A673 (cell line): ENCODE results near the gene GRIPAP1. TPM values are rescaled to one million over a fixed set of nuclear protein-coding genes. Genes with fewer than 3 reads are reported as not detected.

Experiments
- BruUV-seq: library from RNA; stranded (reverse); fragments of 400-500 nt; replicated peaks from 2 replicates; lab custom pipeline; 2021; lab: Mats Ljungman, UMichigan
- CTCF ChIA-PET: fragments of 300-600 bp; sonication (Branson Sonifier 250); formaldehyde crosslinking; loops from one replicate; lab custom pipeline; 2022; ENCODE audit warnings: antibody characterized with exemption; lab: Charles Lee
- POLR2A ChIA-PET: fragments of 300-600 bp; sonication (Branson Sonifier 250); formaldehyde crosslinking; loops from one replicate; lab custom pipeline; 2022; ENCODE audit warnings: antibody characterized with exemption; ENCODE audit not compliant: low non-redundant PET; lab: Charles Lee
- DNase-seq: peaks from one replicate; pipeline ENCODE4 v3.0.0-alpha.2; 2015; ENCODE audit warnings: low spot score
- H3K27ac ChIP-seq: fragments of 200-600 bp; sonication (generic); 2 replicates; pipeline ENCODE4 v1.5.1; 2016; ENCODE audit warnings: mixed run types, low read depth, mild to moderate bottlenecking, mixed read lengths, antibody characterized with exemption, low read length; ENCODE audit not compliant: poor library complexity, severe bottlenecking
- H3K27me3 ChIP-seq: fragments of 200-600 bp; sonication (generic); replicated peaks from 2 replicates; pipeline ENCODE4 v1.6.1; 2017; ENCODE audit warnings: mixed run types, low read depth, mild to moderate bottlenecking, mixed read lengths, antibody characterized with exemption, low read length; ENCODE audit not compliant: insufficient read depth, poor library complexity
- H3K36me3 ChIP-seq: fragments of 200-600 bp; sonication (generic); 2 replicates; pipeline ENCODE4 v1.6.1; 2016; ENCODE audit warnings: mixed run types, mild to moderate bottlenecking, mixed read lengths, antibody characterized with exemption, low read length; ENCODE audit not compliant: insufficient read depth, poor library complexity, severe bottlenecking
- H3K4me1 ChIP-seq: fragments of 200-600 bp; sonication (generic); 2 replicates; pipeline ENCODE4 v1.6.1; 2017; ENCODE audit warnings: mixed run types, mild to moderate bottlenecking, mixed read lengths, antibody characterized with exemption, low read length; ENCODE audit not compliant: insufficient read depth, poor library complexity, severe bottlenecking
- H3K4me3 ChIP-seq: fragments of 200-600 bp; sonication (generic); 2 replicates; pipeline ENCODE4 v1.5.1; 2016; ENCODE audit warnings: low read depth, mixed run types, mild to moderate bottlenecking, mixed read lengths, low read length; ENCODE audit not compliant: poor library complexity, severe bottlenecking
- H3K9me3 ChIP-seq: fragments of 200-600 bp; sonication (generic); 2 replicates; pipeline ENCODE4 v1.6.1; 2016; ENCODE audit warnings: mixed run types, low read depth, mild to moderate bottlenecking, mixed read lengths, antibody characterized with exemption, low read length; ENCODE audit not compliant: poor library complexity, severe bottlenecking
- CTCF ChIP-seq: fragments of 300-800, 200-600 bp; sonication (generic); conservative IDR thresholded peaks from 2 replicates; pipeline ENCODE4 v1.5.1; 2017; ENCODE audit warnings: low read depth, mild to moderate bottlenecking, antibody characterized with exemption, low read length, moderate library complexity, mixed read lengths
- EZH2 ChIP-seq: fragments of 200-600 bp; sonication (generic); IDR thresholded peaks from 2 replicates; pipeline ENCODE4 v1.6.1; 2017; ENCODE audit warnings: borderline replicate concordance, low read depth, mild to moderate bottlenecking, mixed read lengths, antibody characterized with exemption, low read length; ENCODE audit not compliant: poor library complexity, severe bottlenecking
- intact Hi-C: fragments of 100-400 bp; cut with micrococcal nuclease; formaldehyde crosslinking; loops from one replicate; pipeline ENCODE4 v1.10.0; 2022; ENCODE audit not compliant: unreplicated experiment
- total RNA-seq: library from RNA; stranded (reverse); gene quantifications from 2 replicates; pipeline ENCODE4 v1.2.3, GENCODE V29; 2021

Gene GRIPAP1
- total RNA-seq, 1 experiment from 2014 or later = 64.0 TPM

- BruUV-seq = no TSS peak
- no peaks in the 10 kb centered on the region for H3K27me3 ChIP-seq
- H3K36me3 ChIP-seq = no peaks in the 10 kb centered on the region
- no peak overlapping the region for H3K4me3 ChIP-seq
- ChIA-PET CTCF (no interaction called here), POLR2A (no interaction called here)
- intact Hi-C loops = no loop called here
- TF ChIP-seq CTCF = no peak
- TF ChIP-seq EZH2 = no peak
- no peak overlapping the region for H3K27ac ChIP-seq
- no peaks in the 10 kb centered on the region for H3K9me3 ChIP-seq
- no peak for DNase-seq
- H3K4me1 ChIP-seq = no peaks in the 10 kb centered on the region
These were observed 17.0 kb upstream of the GRIPAP1 start for GRCh38 chrX:49019050-49019449.

GRCh38 chrX:49003696-49004095 is 1.6 kb upstream of the GRIPAP1 start:
- Histone ChIP-seq H3K4me3 (no peak overlapping the region), H3K27ac (no peak overlapping the region), H3K27me3 (no peaks in the 10 kb centered on the region), H3K36me3 (peaks cover 5% of the 10 kb centered on the region), H3K4me1 (no peaks in the 10 kb centered on the region), H3K9me3 (no peaks in the 10 kb centered on the region)
- intact Hi-C loops = no loop called here
- ChIA-PET CTCF (no interaction called here), POLR2A (no interaction called here)
- no TSS peak for BruUV-seq
- TF ChIP-seq EZH2 (no peak), CTCF (no peak)
- DNase-seq = no peak

GRCh38 chrX:49001521-49002090 is 458 bp downstream of the GRIPAP1 start:
- peaks cover 14% of the 10 kb centered on the region for H3K36me3 ChIP-seq
- intact Hi-C loops = no loop called here
- H3K27ac ChIP-seq = peak overlapping the region; percentile 98
- TSS peak; percentile 50 for BruUV-seq
- H3K27me3 ChIP-seq = no peaks in the 10 kb centered on the region
- ChIA-PET POLR2A (no interaction called here), CTCF (no interaction called here)
- no peaks in the 10 kb centered on the region for H3K9me3 ChIP-seq
- DNase-seq = peak; percentile 62
- TF ChIP-seq EZH2 = no peak
- no peak for TF ChIP-seq CTCF
- H3K4me3 ChIP-seq = peak overlapping the region; percentile 66
- no peaks in the 10 kb centered on the region for H3K4me1 ChIP-seq
